Activated CD8-positive, alpha-beta memory T cell treated with anti-CD3 and anti-CD28 coated beads, Interleukin-2, amount 10 ng/mL, durations not matched to agents 7 days and 5 days (primary cell): ENCODE results near the gene MRPL14. TPM values are rescaled to one million over a fixed set of nuclear protein-coding genes. Genes with fewer than 3 reads are reported as not detected.
A peak's percentile ranks its signal among the peaks of the same experiment; 100 is the strongest.

Experiments
- ATAC-seq: fragments of 150-1000 bp; cut with Tn5 transposase; one replicate; pipeline ENCODE4 v1.10.0; 2021; ENCODE audit warnings: moderate library complexity
- CTCF ChIA-PET: fragments of 350-600 bp; sonication (Branson Sonifier 250); formaldehyde crosslinking; loops from one replicate; lab custom pipeline; 2021; ENCODE audit warnings: antibody characterized with exemption; lab: Charles Lee
- DNase-seq: peaks from one replicate; pipeline ENCODE4 v3.0.0-alpha.2; 2020
- H3K27ac Mint-ChIP-seq: one replicate; pipeline ENCODE4 v1.8.0; 2021; ENCODE audit warnings: mild to moderate bottlenecking, mixed read lengths
- H3K27me3 Mint-ChIP-seq: one replicate; pipeline ENCODE4 v1.8.0; 2021; ENCODE audit warnings: mixed read lengths
- H3K36me3 Mint-ChIP-seq: one replicate; pipeline ENCODE4 v1.8.0; 2021; ENCODE audit warnings: mild to moderate bottlenecking, mixed read lengths
- H3K4me1 Mint-ChIP-seq: one replicate; pipeline ENCODE4 v1.8.0; 2021; ENCODE audit warnings: mixed read lengths
- H3K4me3 Mint-ChIP-seq: one replicate; pipeline ENCODE4 v1.8.0; 2021; ENCODE audit warnings: mild to moderate bottlenecking, moderate library complexity, mixed read lengths
- H3K9me3 Mint-ChIP-seq: one replicate; pipeline ENCODE4 v1.8.0; 2022; ENCODE audit warnings: low read depth, mixed read lengths
- total RNA-seq, 2 experiments: library from RNA; stranded (reverse); gene quantifications; one replicate each; pipeline ENCODE4 v1.2.3, GENCODE V29; 2021

Gene MRPL14
- total RNA-seq, 2 experiments from 2014 or later: 45.8 to 47.5 TPM

GRCh38 chr6:44111434-44112417, 15.5 kb downstream of the MRPL14 start:
- CTCF ChIA-PET: interaction anchor here (1.1 to 2.4 kb wide), 6 partner anchors 11 to 145 kb away, joined by 3 to 13 read pairs (median 6); no protein-coding TSS in a partner anchor
- no peak overlapping the region for H3K27ac Mint-ChIP-seq
- no peaks in the 10 kb centered on the region for H3K9me3 Mint-ChIP-seq
- H3K27me3 Mint-ChIP-seq: no peaks in the 10 kb centered on the region
- peaks cover 17% of the 10 kb centered on the region for H3K4me1 Mint-ChIP-seq
- H3K36me3 Mint-ChIP-seq: peaks cover 15% of the 10 kb centered on the region
- DNase-seq (no peak), ATAC-seq (no peak)
- H3K4me3 Mint-ChIP-seq: no peak overlapping the region

GRCh38 chr6:44110966-44111365, 16.3 kb downstream of the MRPL14 start:
- Mint-ChIP-seq H3K4me1 (peaks cover 14% of the 10 kb centered on the region), H3K9me3 (no peaks in the 10 kb centered on the region), H3K27me3 (no peaks in the 10 kb centered on the region), H3K27ac (no peak overlapping the region), H3K36me3 (peaks cover 13% of the 10 kb centered on the region), H3K4me3 (no peak overlapping the region)
- no peak for ATAC-seq
- CTCF ChIA-PET: interaction anchor here (1.1 to 2.4 kb wide), 6 partner anchors 13 to 146 kb away, joined by 3 to 13 read pairs (median 6); no protein-coding TSS in a partner anchor
- no peak for DNase-seq

GRCh38 chr6:44110005-44110676, 17.1 kb downstream of the MRPL14 start:
- no peaks in the 10 kb centered on the region for H3K9me3 Mint-ChIP-seq
- peak overlapping the region; percentile 31 for H3K27ac Mint-ChIP-seq
- no peak overlapping the region for H3K4me3 Mint-ChIP-seq
- peaks cover 10% of the 10 kb centered on the region for H3K36me3 Mint-ChIP-seq
- ATAC-seq: no peak
- CTCF ChIA-PET: interaction anchor here (1.6 to 2.4 kb wide), 3 partner anchors 12 to 41 kb away, joined by 6 to 13 read pairs (median 8); no protein-coding TSS in a partner anchor
- H3K4me1 Mint-ChIP-seq: peaks cover 15% of the 10 kb centered on the region
- no peak for DNase-seq
- H3K27me3 Mint-ChIP-seq: no peaks in the 10 kb centered on the region

- Mint-ChIP-seq H3K27me3 (no peaks in the 10 kb centered on the region), H3K27ac (no peak overlapping the region), H3K9me3 (no peaks in the 10 kb centered on the region), H3K4me1 (peaks cover 22% of the 10 kb centered on the region), H3K36me3 (peaks cover 9% of the 10 kb centered on the region), H3K4me3 (no peak overlapping the region)
- DNase-seq (no peak), ATAC-seq (no peak)
- CTCF ChIA-PET: interaction anchor here (1.7 to 2.0 kb wide), 2 partner anchors 9 to 42 kb away, joined by 5 to 6 read pairs; no protein-coding TSS in a partner anchor
Observed at GRCh38 chr6:44109212-44109611, 18.0 kb downstream of the MRPL14 start.

GRCh38 chr6:44108471-44108870, 18.8 kb downstream of the MRPL14 start:
- no peak overlapping the region for H3K27ac Mint-ChIP-seq
- peaks cover 7% of the 10 kb centered on the region for H3K36me3 Mint-ChIP-seq
- H3K9me3 Mint-ChIP-seq: no peaks in the 10 kb centered on the region
- CTCF ChIA-PET: interaction anchor here (1.3 to 1.7 kb wide), 2 partner anchors 9 to 11 kb away, joined by 4 to 5 read pairs; no protein-coding TSS in a partner anchor
- ATAC-seq (no peak), DNase-seq (no peak)
- no peak overlapping the region for H3K4me3 Mint-ChIP-seq
- peaks cover 22% of the 10 kb centered on the region for H3K4me1 Mint-ChIP-seq
- H3K27me3 Mint-ChIP-seq: no peaks in the 10 kb centered on the region

GRCh38 chr6:44107017-44107416, 20.2 kb downstream of the MRPL14 start:
- DNase-seq: no peak

GRCh38 chr6:44105993-44106740, 21.1 kb downstream of the MRPL14 start:
- ATAC-seq: no peak
- DNase-seq: no peak
- Mint-ChIP-seq H3K27me3 (no peaks in the 10 kb centered on the region), H3K27ac (no peak overlapping the region), H3K36me3 (peaks cover 3% of the 10 kb centered on the region), H3K4me1 (peaks cover 27% of the 10 kb centered on the region), H3K4me3 (no peak overlapping the region), H3K9me3 (no peaks in the 10 kb centered on the region)
- CTCF ChIA-PET: interaction anchor here (0.6 to 1.7 kb wide), 3 partner anchors 9 to 27 kb away, joined by 3 to 4 read pairs (median 4); no protein-coding TSS in a partner anchor

More at GRCh38 chr6:44107017-44107416, 20.2 kb downstream of the MRPL14 start:
- Mint-ChIP-seq H3K9me3 (no peaks in the 10 kb centered on the region), H3K4me1 (peaks cover 27% of the 10 kb centered on the region), H3K4me3 (no peak overlapping the region), H3K27me3 (no peaks in the 10 kb centered on the region), H3K36me3 (peaks cover 3% of the 10 kb centered on the region), H3K27ac (no peak overlapping the region)
- CTCF ChIA-PET: interaction anchor here (0.6 to 1.3 kb wide), 2 partner anchors 10 to 28 kb away, joined by 4 read pairs; no protein-coding TSS in a partner anchor
- ATAC-seq: no peak

GRCh38 chr6:44105146-44105545, 22.1 kb downstream of the MRPL14 start:
- ATAC-seq (no peak), DNase-seq (no peak)
- Mint-ChIP-seq H3K27ac (no peak overlapping the region), H3K4me1 (peaks cover 19% of the 10 kb centered on the region), H3K36me3 (peaks cover 2% of the 10 kb centered on the region), H3K27me3 (no peaks in the 10 kb centered on the region), H3K4me3 (no peak overlapping the region), H3K9me3 (no peaks in the 10 kb centered on the region)
- CTCF ChIA-PET: interaction anchor here (0.6 to 1.7 kb wide), 2 partner anchors 10 to 30 kb away, joined by 3 read pairs; no protein-coding TSS in a partner anchor

- no peak for ATAC-seq
- Mint-ChIP-seq H3K36me3 (peaks cover 2% of the 10 kb centered on the region), H3K9me3 (no peaks in the 10 kb centered on the region), H3K27ac (no peak overlapping the region), H3K4me3 (no peak overlapping the region), H3K27me3 (no peaks in the 10 kb centered on the region), H3K4me1 (peaks cover 17% of the 10 kb centered on the region)
- CTCF ChIA-PET: interaction anchor here (0.6 to 1.1 kb wide), 2 partner anchors 29 to 30 kb away, joined by 3 read pairs; no protein-coding TSS in a partner anchor
- DNase-seq: no peak
Observed at GRCh38 chr6:44104481-44105021, 22.7 kb downstream of the MRPL14 start.

- CTCF ChIA-PET: interaction anchor here (0.6 to 1.5 kb wide), 3 partner anchors 49 to 1115 kb away, joined by 3 to 7 read pairs (median 3); no protein-coding TSS in a partner anchor
- ATAC-seq: no peak
- no peaks in the 10 kb centered on the region for H3K9me3 Mint-ChIP-seq
- H3K4me3 Mint-ChIP-seq: no peak overlapping the region
- no peaks in the 10 kb centered on the region for H3K27me3 Mint-ChIP-seq
- no peak overlapping the region for H3K27ac Mint-ChIP-seq
- no peaks in the 10 kb centered on the region for H3K36me3 Mint-ChIP-seq
- no peak for DNase-seq
- H3K4me1 Mint-ChIP-seq: peaks cover 17% of the 10 kb centered on the region
Observed at GRCh38 chr6:44102527-44102926, 24.7 kb downstream of the MRPL14 start.

GRCh38 chr6:44101832-44102231, 25.4 kb downstream of the MRPL14 start:
- no peaks in the 10 kb centered on the region for H3K27me3 Mint-ChIP-seq
- ATAC-seq: no peak
- H3K4me3 Mint-ChIP-seq: no peak overlapping the region
- H3K9me3 Mint-ChIP-seq: no peaks in the 10 kb centered on the region
- no peaks in the 10 kb centered on the region for H3K36me3 Mint-ChIP-seq
- no peak overlapping the region for H3K27ac Mint-ChIP-seq
- CTCF ChIA-PET: interaction anchor here (1.5 kb wide), 1 partner anchor 49 kb away, joined by 7 read pairs; no protein-coding TSS in a partner anchor
- H3K4me1 Mint-ChIP-seq: peaks cover 17% of the 10 kb centered on the region
- DNase-seq: no peak

GRCh38 chr6:44100088-44100550, 27.1 kb downstream of the MRPL14 start:
- peak; percentile 41 for ATAC-seq

More at GRCh38 chr6:44100088-44100550, 27.1 kb downstream of the MRPL14 start:
- no peak overlapping the region for H3K4me3 Mint-ChIP-seq
- H3K27ac Mint-ChIP-seq: no peak overlapping the region
- no peaks in the 10 kb centered on the region for H3K36me3 Mint-ChIP-seq
- DNase-seq: no peak
- no peaks in the 10 kb centered on the region for H3K27me3 Mint-ChIP-seq
- peaks cover 16% of the 10 kb centered on the region for H3K4me1 Mint-ChIP-seq
- no peaks in the 10 kb centered on the region for H3K9me3 Mint-ChIP-seq
- CTCF ChIA-PET: interaction anchor here (1.2 to 6.5 kb wide), 7 partner anchors 17 to 376 kb away, joined by 3 to 61 read pairs (median 3); no protein-coding TSS in a partner anchor
